Lung (tissue), 12 donors: ENCODE results near the gene ARSB. TPM values are rescaled to one million over a fixed set of nuclear protein-coding genes. Genes with fewer than 3 reads are reported as not detected.
A peak's percentile ranks its signal among the peaks of the same experiment; 100 is the strongest.

ENCODE experiments used
- ATAC-seq: fragments of 200-7000 bp; cut with Tn5 transposase; one replicate; pipeline ENCODE4 v1.9.1; 2020; ENCODE audit warnings: moderate number of reproducible peaks; ENCODE audit not compliant: insufficient read depth, low FRiP score
- DNase-seq, 3 donors: peaks; one replicate each; pipeline ENCODE4 v3.0.0-alpha.2; 2013 to 2017
- H3K27ac ChIP-seq, 2 donors: one replicate each; pipeline ENCODE4 v1.5.1; 2013; ENCODE audit warnings: mild to moderate bottlenecking in 2 of 2, moderate library complexity in 2 of 2, control low read depth in 1 of 2, inconsistent platforms in 1 of 2, low read depth in 1 of 2, low read length in 1 of 2
- H3K27me3 ChIP-seq, 3 donors: one replicate each; pipeline ENCODE4 v1.5.1; 2013; ENCODE audit warnings: low read length in 2 of 3; ENCODE audit not compliant: control insufficient read depth in 3 of 3, insufficient read depth in 3 of 3
- H3K36me3 ChIP-seq, 4 donors: one replicate each; pipeline ENCODE4 v1.5.1; 2013; ENCODE audit warnings: low read length in 4 of 4, mild to moderate bottlenecking in 1 of 4, moderate library complexity in 1 of 4; ENCODE audit not compliant: control insufficient read depth in 4 of 4, insufficient read depth in 4 of 4
- H3K4me1 ChIP-seq, 5 donors: one replicate each; pipeline ENCODE4 v1.5.1; 2013; ENCODE audit warnings: low read length in 5 of 5, mild to moderate bottlenecking in 2 of 5, moderate library complexity in 1 of 5; ENCODE audit not compliant: control insufficient read depth in 5 of 5, insufficient read depth in 5 of 5
- H3K4me3 ChIP-seq: one replicate; pipeline ENCODE4 v1.5.1; 2013; ENCODE audit warnings: mild to moderate bottlenecking, control low read depth, moderate library complexity
- H3K9ac ChIP-seq, 2 donors: one replicate each; pipeline ENCODE4 v1.5.1; 2013; ENCODE audit warnings: low read length in 2 of 2, control low read depth in 1 of 2; ENCODE audit not compliant: insufficient read depth in 1 of 2
- H3K9me3 ChIP-seq, 4 donors: one replicate each; pipeline ENCODE4 v1.5.1; 2013; ENCODE audit warnings: low read length in 3 of 4, mild to moderate bottlenecking in 1 of 4, moderate library complexity in 1 of 4; ENCODE audit not compliant: control insufficient read depth in 4 of 4, insufficient read depth in 3 of 4
- CTCF ChIP-seq: IDR thresholded peaks from 2 replicates; pipeline ENCODE4 v1.5.1; 2012; ENCODE audit warnings: mild to moderate bottlenecking; ENCODE audit errors: control extremely low read depth, extremely low read depth
- WGBS, 2 donors: extraction: QIAGEN DNeasy Blood & Tissue Kit; methylation state at CpG; one replicate each; pipeline ENCODE4 v1.1.7; 2013; 5-methylcytosine and 5-hydroxymethylcytosine counted together
- polyA plus RNA-seq, 2 donors: library from polyadenylated mRNA; stranded (reverse); fragments of 200-250 nt; gene quantifications; one replicate each; pipeline ENCODE4 v1.2.1, GENCODE V29; 2013
- total RNA-seq, 2 donors: library from RNA; depleted of rRNA in 1 of 2; stranded (reverse); fragments of >200 nt in 1 of 2; gene quantifications; one replicate each; pipeline ENCODE4 v1.2.1, GENCODE V29; 2014 to 2021
- donor health status: control.
- donor health status: control.
- donor health status: Bipolar disorder and iron deficiency.
- donor health status: healthy.
- donor health status: DM: yes; HTN: yes; CAD: no.

ARSB gene
- total and polyA plus RNA-seq, 4 donors = 3.2 to 17.3 (median 11.1) TPM

GRCh38 chr5:78975035-78975434, 10.1 kb downstream of the ARSB start:
- no peak for TF ChIP-seq CTCF
- Histone ChIP-seq H3K36me3 (no peaks in the 10 kb centered on the region), H3K27ac (no peak overlapping the region), H3K9ac (no peak overlapping the region), H3K27me3 (no peaks in the 10 kb centered on the region), H3K4me3 (no peak overlapping the region), H3K9me3 (no peaks in the 10 kb centered on the region), H3K4me1 (peaks cover 6 to 37% (median 22%) of the 10 kb centered on the region in 5 donors)
- no peak for DNase-seq
- 87 to 89% methylated on average over 8 of the region's 8 CpGs for WGBS, 2 donors
- no peak for ATAC-seq

GRCh38 chr5:78974601-78975000, 10.5 kb downstream of the ARSB start:
- no peaks in the 10 kb centered on the region for H3K9me3 ChIP-seq
- H3K9ac ChIP-seq = no peak overlapping the region
- no peak for DNase-seq
- H3K4me1 ChIP-seq = peaks cover 6 to 37% (median 22%) of the 10 kb centered on the region in 5 donors
- TF ChIP-seq CTCF = no peak
- WGBS, 2 donors = 82 to 85% methylated on average over 2 of the region's 2 CpGs
- H3K27ac ChIP-seq = no peak overlapping the region
- no peaks in the 10 kb centered on the region for H3K27me3 ChIP-seq
- no peak for ATAC-seq
- no peaks in the 10 kb centered on the region for H3K36me3 ChIP-seq
- H3K4me3 ChIP-seq = no peak overlapping the region

- 78% methylated on average over 5 of the region's 5 CpGs for WGBS, 2 donors
- Histone ChIP-seq H3K4me1 (peaks cover 6 to 37% (median 22%) of the 10 kb centered on the region in 5 donors), H3K9me3 (no peaks in the 10 kb centered on the region), H3K36me3 (no peaks in the 10 kb centered on the region), H3K27me3 (no peaks in the 10 kb centered on the region), H3K27ac (no peak overlapping the region), H3K9ac (no peak overlapping the region), H3K4me3 (no peak overlapping the region)
- no peak for TF ChIP-seq CTCF
- DNase-seq (peak in 2 of 3 donors; percentile 20 to 32), ATAC-seq (no peak)
Observed at GRCh38 chr5:78974011-78974410, 11.1 kb downstream of the ARSB start.
